GM12892 (cell line): ENCODE data around the gene MRPS7.

Experiments
- POLR2A ChIP-seq: IDR thresholded peaks from 2 replicates; pipeline ENCODE4 v1.6.1; 2011; ENCODE audit warnings: low read depth, low read length, control low read depth
- POLR2AphosphoS5 ChIP-seq: IDR thresholded peaks from 2 replicates; pipeline ENCODE4 v1.6.1; 2011; ENCODE audit warnings: low read depth, low read length, control low read depth
- TAF1 ChIP-seq: IDR thresholded peaks from 2 replicates; pipeline ENCODE4 v1.6.1; 2011; ENCODE audit warnings: low read depth, mild to moderate bottlenecking, control low read depth, low read length, borderline replicate concordance

GRCh38 chr17:75273977-75274708 lies 12.5 kb downstream of the MRPS7 start:
- TF ChIP-seq POLR2AphosphoS5 (peak; percentile 19; the same call in 1 of the 2 replicates), POLR2A (no peak), TAF1 (no peak)
